Measurements from ENCODE around the gene LPGAT1.

The LPGAT1 gene

GRCh38 chr1:211750599-211750998 lies 80.0 kb downstream of the LPGAT1 start:
- H3K36me3 ChIP-seq (ENCODE audit: insufficient read depth, low read length): peaks cover 7% of the 10 kb centered on the region; the same call in 1 of the 2 replicates
- no peak for DNase-seq (ENCODE audit: low read depth, low spot score)
- no peak overlapping the region for H3K27ac ChIP-seq
- H3K9me3 ChIP-seq (ENCODE audit: low read depth, low read length): no peaks in the 10 kb centered on the region
- H3K9ac ChIP-seq (ENCODE audit: insufficient read length): no peak overlapping the region
- TF ChIP-seq POLR2AphosphoS5 (IDR thresholded peaks at IDR 0.05; ENCODE audit: borderline replicate concordance, low read depth, low read length): no peak
- TF ChIP-seq EZH2 (IDR thresholded peaks at IDR 0.05): no peak
- TF ChIP-seq FOXP2 (optimal IDR thresholded peaks at IDR 0.05; ENCODE audit: control extremely low read depth, extremely low read length, insufficient read depth): no peak
- no peak overlapping the region for H3K4me3 ChIP-seq

- no peak overlapping the region for H3K9ac ChIP-seq (ENCODE audit: insufficient read length)
- DNase-seq (ENCODE audit: low read depth, low spot score): no peak
- TF ChIP-seq FOXP2 (optimal IDR thresholded peaks at IDR 0.05; ENCODE audit: control extremely low read depth, extremely low read length, insufficient read depth) (no peak), EZH2 (IDR thresholded peaks at IDR 0.05) (no peak)
- H3K9me3 ChIP-seq (ENCODE audit: low read depth, low read length): no peaks in the 10 kb centered on the region
- H3K27ac ChIP-seq: no peak overlapping the region
- H3K36me3 ChIP-seq (ENCODE audit: insufficient read depth, low read length): peaks cover 7% of the 10 kb centered on the region; the same call in 1 of the 2 replicates
- H3K4me3 ChIP-seq: no peak overlapping the region
Measured at GRCh38 chr1:211749251-211749650, 81.3 kb downstream of the LPGAT1 start.

GRCh38 chr1:211748810-211749209 lies 81.8 kb downstream of the LPGAT1 start:
- H3K9me3 ChIP-seq (ENCODE audit: low read depth, low read length): no peaks in the 10 kb centered on the region
- H3K4me3 ChIP-seq: no peak overlapping the region
- peaks cover 7% of the 10 kb centered on the region; the same call in 1 of the 2 replicates for H3K36me3 ChIP-seq (ENCODE audit: insufficient read depth, low read length)
- no peak for TF ChIP-seq FOXP2 (optimal IDR thresholded peaks at IDR 0.05; ENCODE audit: control extremely low read depth, extremely low read length, insufficient read depth)
- TF ChIP-seq POLR2AphosphoS5 (IDR thresholded peaks at IDR 0.05; ENCODE audit: borderline replicate concordance, low read depth, low read length): no peak
- no peak for TF ChIP-seq EZH2 (IDR thresholded peaks at IDR 0.05)
- DNase-seq (ENCODE audit: low read depth, low spot score): no peak
- no peak overlapping the region for H3K27ac ChIP-seq
- H3K9ac ChIP-seq (ENCODE audit: insufficient read length): no peak overlapping the region

- Histone ChIP-seq H3K9ac (ENCODE audit: insufficient read length) (no peak overlapping the region), H3K4me3 (no peak overlapping the region), H3K9me3 (ENCODE audit: low read depth, low read length) (no peaks in the 10 kb centered on the region), H3K36me3 (ENCODE audit: insufficient read depth, low read length) (no peaks in the 10 kb centered on the region), H3K27ac (no peak overlapping the region)
- no peak for TF ChIP-seq FOXP2 (optimal IDR thresholded peaks at IDR 0.05; ENCODE audit: control extremely low read depth, extremely low read length, insufficient read depth)
- TF ChIP-seq EZH2 (IDR thresholded peaks at IDR 0.05): no peak
- no peak for TF ChIP-seq POLR2AphosphoS5 (IDR thresholded peaks at IDR 0.05; ENCODE audit: borderline replicate concordance, low read depth, low read length)
- no peak for DNase-seq (ENCODE audit: low read depth, low spot score)
Measured at GRCh38 chr1:211742889-211743529, 87.6 kb downstream of the LPGAT1 start.

GRCh38 chr1:211742272-211742671 lies 88.3 kb downstream of the LPGAT1 start:
- no peak overlapping the region for H3K4me3 ChIP-seq
- H3K36me3 ChIP-seq (ENCODE audit: insufficient read depth, low read length): no peaks in the 10 kb centered on the region
- TF ChIP-seq EZH2 (IDR thresholded peaks at IDR 0.05): no peak
- H3K9ac ChIP-seq (ENCODE audit: insufficient read length): no peak overlapping the region
- no peaks in the 10 kb centered on the region for H3K9me3 ChIP-seq (ENCODE audit: low read depth, low read length)
- H3K27ac ChIP-seq: no peak overlapping the region
- DNase-seq (ENCODE audit: low read depth, low spot score): no peak

GRCh38 chr1:211741788-211742187 lies 88.8 kb downstream of the LPGAT1 start:
- Histone ChIP-seq H3K9me3 (ENCODE audit: low read depth, low read length) (no peaks in the 10 kb centered on the region), H3K27ac (no peak overlapping the region), H3K9ac (ENCODE audit: insufficient read length) (no peak overlapping the region), H3K4me3 (no peak overlapping the region), H3K36me3 (ENCODE audit: insufficient read depth, low read length) (no peaks in the 10 kb centered on the region)
- no peak for TF ChIP-seq FOXP2 (optimal IDR thresholded peaks at IDR 0.05; ENCODE audit: control extremely low read depth, extremely low read length, insufficient read depth)
- TF ChIP-seq EZH2 (IDR thresholded peaks at IDR 0.05): no peak
- DNase-seq (ENCODE audit: low read depth, low spot score): no peak

- TF ChIP-seq EZH2 (IDR thresholded peaks at IDR 0.05) (no peak), FOXP2 (optimal IDR thresholded peaks at IDR 0.05; ENCODE audit: control extremely low read depth, extremely low read length, insufficient read depth) (no peak), POLR2AphosphoS5 (IDR thresholded peaks at IDR 0.05; ENCODE audit: borderline replicate concordance, low read depth, low read length) (no peak)
- Histone ChIP-seq H3K4me3 (no peak overlapping the region), H3K9me3 (ENCODE audit: low read depth, low read length) (no peaks in the 10 kb centered on the region), H3K9ac (ENCODE audit: insufficient read length) (no peak overlapping the region), H3K27ac (no peak overlapping the region), H3K36me3 (ENCODE audit: insufficient read depth, low read length) (no peaks in the 10 kb centered on the region)
- no peak for DNase-seq (ENCODE audit: low read depth, low spot score)
Measured at GRCh38 chr1:211741116-211741515, 89.4 kb downstream of the LPGAT1 start.

GRCh38 chr1:211739671-211740411 lies 90.7 kb downstream of the LPGAT1 start:
- H3K4me3 ChIP-seq: no peak overlapping the region
- H3K9me3 ChIP-seq (ENCODE audit: low read depth, low read length): no peaks in the 10 kb centered on the region
- no peaks in the 10 kb centered on the region for H3K36me3 ChIP-seq (ENCODE audit: insufficient read depth, low read length)
- TF ChIP-seq POLR2AphosphoS5 (IDR thresholded peaks at IDR 0.05; ENCODE audit: borderline replicate concordance, low read depth, low read length): no peak
- no peak for TF ChIP-seq FOXP2 (optimal IDR thresholded peaks at IDR 0.05; ENCODE audit: control extremely low read depth, extremely low read length, insufficient read depth)
- no peak for TF ChIP-seq EZH2 (IDR thresholded peaks at IDR 0.05)
- no peak overlapping the region for H3K9ac ChIP-seq (ENCODE audit: insufficient read length)
- H3K27ac ChIP-seq: no peak overlapping the region
- no peak for DNase-seq (ENCODE audit: low read depth, low spot score)
